Transverse colon (tissue), 4 donors: ENCODE data around the gene NSUN5.

Experiments
- EP300 ChIP-seq: sonication (generic); formaldehyde crosslinking; IDR thresholded peaks from one replicate; pipeline ENCODE4 v1.6.1; 2017; ENCODE audit warnings: antibody characterized with exemption, low read depth
- POLR2A ChIP-seq: fragments of 450-650 bp; IDR thresholded peaks from one replicate; pipeline ENCODE4 v1.6.1; 2016; ENCODE audit warnings: antibody characterized with exemption, mild to moderate bottlenecking, moderate library complexity
- POLR2AphosphoS5 ChIP-seq, 3 donors: sonication (generic); formaldehyde crosslinking; IDR thresholded peaks; one replicate each; pipeline ENCODE4 v1.6.1; 2016; ENCODE audit warnings: antibody characterized with exemption in 3 of 3
- TF ChIP-seq, protein P1 (sequence below), 5 experiments: fragments of 200-600 bp in 3 of 5; fragments of 450-650 bp in 2 of 5; sonication (generic) in 3 of 5; IDR thresholded peaks; 1 replicate in 2 of 5; 2 replicates in 3 of 5; pipeline ENCODE4 v1.5.1; 2016 to 2017; ENCODE audit warnings: antibody characterized with exemption in 5 of 5, inconsistent platforms in 3 of 5, mild to moderate bottlenecking in 2 of 5, moderate library complexity in 1 of 5

DNA sequence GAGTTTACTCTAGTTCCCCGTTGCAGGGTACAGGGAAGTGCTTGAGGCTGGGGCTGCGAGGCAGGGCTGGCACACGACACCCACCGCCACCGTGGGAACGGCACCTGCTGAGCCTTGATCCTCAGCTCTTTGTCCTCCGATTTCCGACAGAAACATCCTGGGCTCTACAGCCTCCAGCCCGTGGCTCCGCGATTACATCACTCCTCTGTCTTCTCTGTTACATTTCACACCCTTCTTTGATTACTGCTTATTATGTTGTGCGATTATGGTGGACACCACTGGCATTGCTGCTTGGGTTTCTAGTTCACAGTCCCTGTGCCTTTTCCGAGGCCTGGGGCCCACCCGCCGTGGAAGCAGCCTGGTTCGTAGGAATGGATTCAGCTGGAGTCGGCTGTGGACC is 46.2 kb upstream of the NSUN5 start:
- TF ChIP-seq POLR2A (no peak), POLR2AphosphoS5 (IDR thresholded peaks at IDR 0.05) (no peak), EP300 (no peak)
- TF ChIP-seq, protein P1, sequence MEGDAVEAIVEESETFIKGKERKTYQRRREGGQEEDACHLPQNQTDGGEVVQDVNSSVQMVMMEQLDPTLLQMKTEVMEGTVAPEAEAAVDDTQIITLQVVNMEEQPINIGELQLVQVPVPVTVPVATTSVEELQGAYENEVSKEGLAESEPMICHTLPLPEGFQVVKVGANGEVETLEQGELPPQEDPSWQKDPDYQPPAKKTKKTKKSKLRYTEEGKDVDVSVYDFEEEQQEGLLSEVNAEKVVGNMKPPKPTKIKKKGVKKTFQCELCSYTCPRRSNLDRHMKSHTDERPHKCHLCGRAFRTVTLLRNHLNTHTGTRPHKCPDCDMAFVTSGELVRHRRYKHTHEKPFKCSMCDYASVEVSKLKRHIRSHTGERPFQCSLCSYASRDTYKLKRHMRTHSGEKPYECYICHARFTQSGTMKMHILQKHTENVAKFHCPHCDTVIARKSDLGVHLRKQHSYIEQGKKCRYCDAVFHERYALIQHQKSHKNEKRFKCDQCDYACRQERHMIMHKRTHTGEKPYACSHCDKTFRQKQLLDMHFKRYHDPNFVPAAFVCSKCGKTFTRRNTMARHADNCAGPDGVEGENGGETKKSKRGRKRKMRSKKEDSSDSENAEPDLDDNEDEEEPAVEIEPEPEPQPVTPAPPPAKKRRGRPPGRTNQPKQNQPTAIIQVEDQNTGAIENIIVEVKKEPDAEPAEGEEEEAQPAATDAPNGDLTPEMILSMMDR (IDR thresholded peaks at IDR 0.05) = no peak
